BE2C (cell line): ENCODE results near the gene ANKRD17.
A peak's percentile ranks its signal among the peaks of the same experiment; 100 is the strongest.

ENCODE experiments used
- DNase-seq: peaks from one replicate; pipeline ENCODE4 v3.0.0-alpha.2; 2020
- H3K27me3 ChIP-seq: fragments of 250-450 bp; sonication (Bioruptor Pico); 2 replicates; pipeline ENCODE4 v1.5.1; 2020; ENCODE audit warnings: mild to moderate bottlenecking
- H3K36me3 ChIP-seq: fragments of 250-450 bp; sonication (Bioruptor Pico); 2 replicates; pipeline ENCODE4 v1.5.1; 2020; ENCODE audit warnings: mild to moderate bottlenecking
- H3K4me1 ChIP-seq: fragments of 250-450 bp; sonication (Bioruptor Pico); 2 replicates; pipeline ENCODE4 v1.5.1; 2020
- H3K4me3 ChIP-seq: 2 replicates; pipeline ENCODE4 v1.5.1; 2011; ENCODE audit warnings: low read depth, low read length
- H3K9me3 ChIP-seq: fragments of 250-450 bp; sonication (Bioruptor Pico); 2 replicates; pipeline ENCODE4 v1.5.1; 2020
- CTCF ChIP-seq: IDR thresholded peaks from 2 replicates; pipeline ENCODE4 v1.5.1; 2012; ENCODE audit warnings: mild to moderate bottlenecking, low read depth, low read length

ANKRD17 gene

DNA sequence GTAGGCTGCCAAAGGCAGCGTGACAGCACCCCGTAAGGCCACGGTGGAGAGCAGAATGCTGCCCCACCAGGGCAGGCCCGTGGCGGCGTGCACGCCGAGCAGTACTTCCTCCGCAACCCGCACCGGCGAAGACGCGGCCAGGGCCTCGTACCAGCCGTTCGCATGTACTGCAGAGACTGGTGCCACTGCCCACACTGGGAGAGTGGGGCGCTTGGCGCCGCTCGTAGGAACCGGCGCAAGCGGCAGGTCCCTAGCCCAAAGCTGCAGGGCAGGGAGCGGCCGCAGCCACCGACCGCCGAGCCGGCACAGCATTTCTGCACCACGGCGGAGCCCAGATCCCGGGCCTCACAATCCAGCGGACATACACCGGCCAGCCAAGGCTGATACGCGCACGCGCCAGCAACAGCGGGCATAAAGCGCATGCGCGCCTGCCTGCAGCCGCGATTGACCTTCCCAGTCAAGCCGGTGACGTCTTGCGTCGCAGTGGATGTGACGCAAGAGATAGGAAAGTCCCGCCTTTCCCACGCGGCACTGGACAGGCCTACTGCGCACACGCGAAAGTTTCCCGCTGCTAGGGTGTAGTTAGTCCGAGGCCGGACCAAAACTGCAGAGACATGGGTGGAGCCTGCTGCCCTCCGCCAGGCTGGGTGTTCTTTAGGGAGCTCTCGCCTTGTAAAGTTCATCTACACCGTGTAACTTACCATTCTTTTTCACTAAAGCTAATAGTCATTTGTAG, 189.1 kb downstream of the ANKRD17 start, which contains the start of gene COX18:
Gene COX18, minus strand, starts transcription at position 379 of the 736 bp plus-strand sequence. Its CDS starts 67 bp downstream, at position 312.
- H3K4me3 ChIP-seq, result peak within 1 kb of the TSS; percentile 87
- peaks cover 8% of the 10 kb centered on the region for H3K36me3 ChIP-seq
- no peak; the same call in 1 of the 2 replicates for TF ChIP-seq CTCF
- no peaks in the 10 kb centered on the region for H3K4me1 ChIP-seq
- no peaks in the 10 kb centered on the region for H3K9me3 ChIP-seq
- no peaks in the 10 kb centered on the region for H3K27me3 ChIP-seq
- DNase-seq, result peak; percentile 98

DNA sequence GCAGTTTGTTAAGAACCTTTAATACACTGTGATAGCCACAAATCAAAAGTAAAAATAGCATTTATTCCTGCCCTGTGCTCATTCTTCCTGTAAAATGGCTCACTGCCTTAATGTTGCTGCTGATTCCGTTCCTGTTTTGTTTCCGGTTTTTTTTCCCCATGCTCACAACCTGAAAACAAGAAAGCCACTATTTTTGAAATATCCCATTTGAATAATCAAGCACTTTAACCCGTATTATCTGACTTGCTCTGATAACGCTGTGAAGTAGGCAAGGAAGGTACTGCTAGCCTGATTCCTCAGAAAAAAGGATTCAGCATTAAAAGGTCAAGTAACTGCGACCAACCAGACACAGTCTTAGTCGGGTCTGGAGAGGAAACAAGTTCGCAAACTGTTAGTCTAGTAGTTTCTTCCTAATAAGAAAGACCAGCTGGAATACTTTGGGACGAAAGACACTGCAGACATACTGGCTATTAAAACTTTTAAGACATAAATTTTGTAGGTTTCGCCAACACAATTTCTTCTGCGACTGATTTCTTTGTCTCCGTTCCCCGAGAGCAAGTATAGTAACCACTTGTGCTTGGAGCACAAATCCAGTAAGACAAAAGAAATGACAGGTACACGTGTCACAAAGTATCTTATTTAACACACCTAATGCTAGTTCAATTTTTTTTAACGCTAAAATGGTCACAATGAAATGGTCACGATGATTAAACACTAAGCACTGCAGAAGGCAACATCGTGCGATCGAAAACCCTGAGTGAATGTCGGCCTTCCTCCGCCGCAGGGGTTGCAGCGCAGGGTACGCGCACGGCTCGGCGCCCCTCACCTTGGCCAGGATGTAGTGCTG, 189.9 kb downstream of the ANKRD17 start:
- Histone ChIP-seq H3K9me3 (no peaks in the 10 kb centered on the region), H3K27me3 (no peaks in the 10 kb centered on the region), H3K4me1 (no peaks in the 10 kb centered on the region), H3K36me3 (peaks cover 8% of the 10 kb centered on the region), H3K4me3 (peak overlapping the region; percentile 87)
- TF ChIP-seq CTCF, result no peak; the same call in 1 of the 2 replicates
- no peak for DNase-seq

DNA sequence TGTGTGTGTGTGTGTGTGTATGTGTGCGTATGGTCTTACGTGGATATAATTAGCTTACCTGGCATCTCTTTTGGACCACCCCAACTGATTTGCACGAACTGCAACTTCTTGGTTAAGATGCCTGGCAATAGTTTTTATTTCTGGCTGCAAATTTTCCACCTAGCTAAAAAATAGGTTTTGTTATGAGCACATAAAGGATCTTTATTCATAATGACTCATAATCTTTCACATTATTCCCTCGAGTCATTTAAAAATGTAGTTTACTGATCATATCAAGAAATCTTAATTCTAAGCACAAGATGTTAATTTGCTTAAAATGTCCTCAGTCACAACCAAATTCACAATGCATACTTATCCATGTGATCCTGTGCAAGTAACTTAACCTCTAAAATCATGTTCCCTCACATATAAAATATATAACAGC, 190.6 kb downstream of the ANKRD17 start:
- no peaks in the 10 kb centered on the region for H3K9me3 ChIP-seq
- TF ChIP-seq CTCF, result no peak
- peak overlapping the region; percentile 87 for H3K4me3 ChIP-seq
- no peaks in the 10 kb centered on the region for H3K27me3 ChIP-seq
- DNase-seq, result no peak
- H3K36me3 ChIP-seq, result peaks cover 4% of the 10 kb centered on the region
- no peaks in the 10 kb centered on the region for H3K4me1 ChIP-seq

GRCh38 chr4:73066928-73067327, 191.7 kb downstream of the ANKRD17 start:
- Histone ChIP-seq H3K36me3 (peaks cover 4% of the 10 kb centered on the region), H3K4me1 (no peaks in the 10 kb centered on the region), H3K9me3 (no peaks in the 10 kb centered on the region), H3K4me3 (no peak overlapping the region), H3K27me3 (no peaks in the 10 kb centered on the region)
- DNase-seq, result no peak
- no peak for TF ChIP-seq CTCF

DNA sequence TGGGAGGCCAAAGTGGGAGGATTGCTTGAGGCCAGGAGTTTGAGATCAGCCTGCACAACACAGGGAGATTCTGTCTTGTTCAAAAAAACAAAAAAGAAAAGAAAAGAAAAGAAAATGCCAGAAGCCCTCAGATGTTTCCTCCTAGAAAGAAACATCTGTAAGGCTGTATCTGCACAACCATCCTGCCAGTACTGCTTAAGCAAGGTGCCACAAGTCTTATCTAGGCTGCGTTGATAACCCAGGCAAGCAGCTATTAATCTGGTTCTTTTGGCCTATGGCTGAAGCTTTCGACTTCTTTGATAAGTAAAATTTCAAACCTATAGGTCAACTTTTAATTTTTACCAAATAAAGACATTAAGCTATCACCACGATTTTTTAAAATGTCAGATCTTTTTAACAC, 192.2 kb downstream of the ANKRD17 start:
- no peaks in the 10 kb centered on the region for H3K9me3 ChIP-seq
- H3K4me1 ChIP-seq, result no peaks in the 10 kb centered on the region
- H3K36me3 ChIP-seq, result peaks cover 4% of the 10 kb centered on the region
- no peak overlapping the region for H3K4me3 ChIP-seq
- DNase-seq, result no peak
- no peaks in the 10 kb centered on the region for H3K27me3 ChIP-seq
- TF ChIP-seq CTCF, result no peak
